H9 (cell line): Measurements from ENCODE around the gene MCU. TPM values are rescaled to one million over a fixed set of nuclear protein-coding genes. Genes with fewer than 3 reads are reported as not detected.

Experiments
- DNase-seq: peaks from one replicate; pipeline ENCODE4 v3.0.0-alpha.2; 2017
- H2AFZ ChIP-seq: one replicate; pipeline ENCODE4 v1.6.1; 2013; ENCODE audit warnings: mild to moderate bottlenecking, low read length, control low read depth, moderate library complexity
- H2AK5ac ChIP-seq: 2 replicates; pipeline ENCODE4 v1.6.1; 2013; ENCODE audit warnings: low read length, control low read depth, mixed read lengths; ENCODE audit not compliant: insufficient read length
- H2BK120ac ChIP-seq: one replicate; pipeline ENCODE4 v1.6.1; 2013; ENCODE audit warnings: low read depth, mild to moderate bottlenecking, low read length, control low read depth, inconsistent platforms; ENCODE audit not compliant: poor library complexity, severe bottlenecking
- H2BK12ac ChIP-seq: 2 replicates; pipeline ENCODE4 v1.6.1; 2013; ENCODE audit warnings: low read length, control low read depth, mixed read lengths, low read depth; ENCODE audit not compliant: insufficient read length
- H2BK15ac ChIP-seq: 2 replicates; pipeline ENCODE4 v1.6.1; 2013; ENCODE audit warnings: low read depth, low read length, control low read depth
- H2BK20ac ChIP-seq: one replicate; pipeline ENCODE4 v1.6.1; 2013; ENCODE audit warnings: low read depth, mild to moderate bottlenecking, low read length, control low read depth, inconsistent platforms; ENCODE audit not compliant: poor library complexity, severe bottlenecking
- H2BK5ac ChIP-seq: 2 replicates; pipeline ENCODE4 v1.6.1; 2013; ENCODE audit warnings: low read length, control low read depth, mixed read lengths; ENCODE audit not compliant: insufficient read length
- H3K14ac ChIP-seq: 2 replicates; pipeline ENCODE4 v1.6.1; 2013; ENCODE audit warnings: low read length, control low read depth; ENCODE audit not compliant: insufficient read depth
- H3K18ac ChIP-seq: 2 replicates; pipeline ENCODE4 v1.6.1; 2013; ENCODE audit warnings: low read depth, mild to moderate bottlenecking, mixed read lengths, low read length, control low read depth; ENCODE audit not compliant: insufficient read length
- H3K23ac ChIP-seq: 2 replicates; pipeline ENCODE4 v1.6.1; 2013; ENCODE audit warnings: low read length, control low read depth, mixed read lengths, low read depth; ENCODE audit not compliant: insufficient read length
- H3K23me2 ChIP-seq: 2 replicates; pipeline ENCODE4 v1.6.1; 2013; ENCODE audit warnings: low read depth, mild to moderate bottlenecking, mixed read lengths, low read length, control low read depth; ENCODE audit not compliant: insufficient read length, poor library complexity, severe bottlenecking
- H3K27ac ChIP-seq: 2 replicates; pipeline ENCODE4 v1.5.1; 2013; ENCODE audit warnings: low read length, control low read depth, mixed read lengths, low read depth; ENCODE audit not compliant: insufficient read length
- H3K27me3 ChIP-seq: 2 replicates; pipeline ENCODE4 v1.6.1; 2013; ENCODE audit warnings: low read length, control low read depth, inconsistent platforms; ENCODE audit not compliant: insufficient read depth
- H3K4ac ChIP-seq: 2 replicates; pipeline ENCODE4 v1.6.1; 2013; ENCODE audit warnings: low read depth, mild to moderate bottlenecking, control low read depth, inconsistent platforms, low read length, moderate library complexity
- H3K4me1 ChIP-seq: 2 replicates; pipeline ENCODE4 v1.6.1; 2013; ENCODE audit warnings: low read length, control low read depth, inconsistent platforms; ENCODE audit not compliant: insufficient read depth
- H3K4me2 ChIP-seq: 2 replicates; pipeline ENCODE4 v1.6.1; 2013; ENCODE audit warnings: low read length, control low read depth, mixed read lengths; ENCODE audit not compliant: insufficient read length, insufficient read depth
- H3K56ac ChIP-seq: 2 replicates; pipeline ENCODE4 v1.6.1; 2013; ENCODE audit warnings: low read depth, mild to moderate bottlenecking, mixed read lengths, low read length, control low read depth; ENCODE audit not compliant: insufficient read length
- H3K79me1 ChIP-seq: 2 replicates; pipeline ENCODE4 v1.6.1; 2013; ENCODE audit warnings: low read depth, mild to moderate bottlenecking, moderate library complexity, low read length, control low read depth, inconsistent platforms; ENCODE audit not compliant: insufficient read depth, poor library complexity, severe bottlenecking
- H3K79me2 ChIP-seq: 2 replicates; pipeline ENCODE4 v1.6.1; 2013; ENCODE audit warnings: low read length, control low read depth, inconsistent platforms; ENCODE audit not compliant: insufficient read depth
- H3K9ac ChIP-seq: 2 replicates; pipeline ENCODE4 v1.6.1; 2013; ENCODE audit warnings: low read length, control low read depth, mixed read lengths; ENCODE audit not compliant: insufficient read length; ENCODE audit errors: extremely low read depth
- H3K9me3 ChIP-seq: one replicate; pipeline ENCODE4 v1.6.1; 2013; ENCODE audit warnings: low read depth, low read length, inconsistent platforms; ENCODE audit not compliant: control insufficient read depth
- H3T11ph ChIP-seq: one replicate; pipeline ENCODE4 v1.6.1; 2013; ENCODE audit warnings: mild to moderate bottlenecking, low read length, control low read depth, inconsistent platforms
- H4K20me1 ChIP-seq: one replicate; pipeline ENCODE4 v1.6.1; 2013; ENCODE audit not compliant: control insufficient read depth, insufficient read length, insufficient read depth
- H4K5ac ChIP-seq: 2 replicates; pipeline ENCODE4 v1.6.1; 2013; ENCODE audit warnings: low read depth, mild to moderate bottlenecking, mixed read lengths, low read length, control low read depth; ENCODE audit not compliant: insufficient read length
- H4K8ac ChIP-seq: replicated peaks from 2 replicates; pipeline ENCODE4 v1.6.1; 2013; ENCODE audit warnings: low read length, control low read depth, mixed read lengths, low read depth; ENCODE audit not compliant: insufficient read length
- H4K91ac ChIP-seq: 2 replicates; pipeline ENCODE4 v1.6.1; 2013; ENCODE audit warnings: low read depth, mild to moderate bottlenecking, moderate library complexity, mixed read lengths, low read length, control low read depth; ENCODE audit not compliant: insufficient read length
- H3K27ac Mint-ChIP-seq, 3 experiments: 2 replicates in 2 of 3; 3 replicates in 1 of 3; pipeline ENCODE4 v1.8.0; 2020 to 2021; ENCODE audit warnings: mixed read lengths in 3 of 3, mild to moderate bottlenecking in 1 of 3, moderate library complexity in 1 of 3
- H3K27me3 Mint-ChIP-seq: 2 replicates; pipeline ENCODE4 v1.8.0; 2021; ENCODE audit warnings: low read depth, mild to moderate bottlenecking, moderate library complexity, mixed read lengths
- H3K36me3 Mint-ChIP-seq, 3 experiments: 2 replicates in 2 of 3; 3 replicates in 1 of 3; pipeline ENCODE4 v1.8.0; 2020 to 2021; ENCODE audit warnings: low read depth in 3 of 3, mixed read lengths in 3 of 3; ENCODE audit not compliant: insufficient read depth in 1 of 3
- H3K4me1 Mint-ChIP-seq, 2 experiments: 2 replicates each; pipeline ENCODE4 v1.8.0; 2020; ENCODE audit warnings: mixed read lengths in 2 of 2
- H3K4me3 Mint-ChIP-seq, 2 experiments: 2 replicates in 1 of 2; 3 replicates in 1 of 2; pipeline ENCODE4 v1.8.0; 2020 to 2021; ENCODE audit warnings: mild to moderate bottlenecking in 2 of 2, mixed read lengths in 2 of 2, moderate library complexity in 1 of 2
- H3K9me3 Mint-ChIP-seq, 2 experiments: 2 replicates in 1 of 2; 3 replicates in 1 of 2; pipeline ENCODE4 v1.8.0; 2020; ENCODE audit warnings: mild to moderate bottlenecking in 2 of 2, mixed read lengths in 2 of 2, moderate library complexity in 1 of 2
- WGBS: extraction: QIAGEN DNeasy Blood & Tissue Kit; methylation state at CpG from one replicate; pipeline ENCODE4 v1.1.7; 2013; ENCODE audit warnings: missing lambda C conversion rate, low lambda C conversion rate, mixed read lengths; ENCODE audit not compliant: insufficient read length; ENCODE audit errors: extremely low coverage; 5-methylcytosine and 5-hydroxymethylcytosine counted together
- total RNA-seq: library from RNA; stranded (reverse); gene quantifications from 2 replicates; pipeline ENCODE4 v1.2.1, GENCODE V29; 2021
- TF ChIP-seq, protein P1 (sequence below): fragments of 200-600 bp; sonication (generic); conservative IDR thresholded peaks from 3 replicates; pipeline ENCODE4 v1.8.0; 2021; ENCODE audit warnings: antibody characterized with exemption, mild to moderate bottlenecking

Gene MCU
- total RNA-seq, 1 experiment from 2014 or later: 36.6 TPM

DNA sequence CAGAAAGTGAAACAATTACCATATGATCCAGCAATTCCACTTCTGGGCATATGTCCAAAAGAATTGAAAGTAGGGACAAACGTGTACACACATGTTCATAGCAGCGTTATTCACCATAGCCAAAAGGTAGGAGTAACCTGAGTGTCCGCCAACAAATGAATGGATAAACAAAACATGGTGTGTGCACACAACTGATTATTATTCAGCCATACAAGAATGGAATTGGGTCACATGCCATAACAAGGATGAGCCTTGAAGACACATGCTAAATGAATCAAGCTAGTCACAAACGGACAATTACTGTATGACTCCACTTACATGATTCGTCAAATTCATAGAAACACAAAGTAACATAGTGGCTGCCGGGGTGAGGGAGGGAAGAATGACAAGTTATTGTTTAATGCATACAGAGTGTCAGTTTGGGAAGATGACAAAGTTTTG lies 197.5 kb downstream of the MCU start:
- H3K27ac ChIP-seq: no peak overlapping the region
- TF ChIP-seq, protein P1, sequence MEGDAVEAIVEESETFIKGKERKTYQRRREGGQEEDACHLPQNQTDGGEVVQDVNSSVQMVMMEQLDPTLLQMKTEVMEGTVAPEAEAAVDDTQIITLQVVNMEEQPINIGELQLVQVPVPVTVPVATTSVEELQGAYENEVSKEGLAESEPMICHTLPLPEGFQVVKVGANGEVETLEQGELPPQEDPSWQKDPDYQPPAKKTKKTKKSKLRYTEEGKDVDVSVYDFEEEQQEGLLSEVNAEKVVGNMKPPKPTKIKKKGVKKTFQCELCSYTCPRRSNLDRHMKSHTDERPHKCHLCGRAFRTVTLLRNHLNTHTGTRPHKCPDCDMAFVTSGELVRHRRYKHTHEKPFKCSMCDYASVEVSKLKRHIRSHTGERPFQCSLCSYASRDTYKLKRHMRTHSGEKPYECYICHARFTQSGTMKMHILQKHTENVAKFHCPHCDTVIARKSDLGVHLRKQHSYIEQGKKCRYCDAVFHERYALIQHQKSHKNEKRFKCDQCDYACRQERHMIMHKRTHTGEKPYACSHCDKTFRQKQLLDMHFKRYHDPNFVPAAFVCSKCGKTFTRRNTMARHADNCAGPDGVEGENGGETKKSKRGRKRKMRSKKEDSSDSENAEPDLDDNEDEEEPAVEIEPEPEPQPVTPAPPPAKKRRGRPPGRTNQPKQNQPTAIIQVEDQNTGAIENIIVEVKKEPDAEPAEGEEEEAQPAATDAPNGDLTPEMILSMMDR: no peak
- Mint-ChIP-seq H3K27me3 (no peaks in the 10 kb centered on the region; the same call in 1 of the 2 replicates), H3K9me3 (no peaks in the 10 kb centered on the region), H3K27ac (no peak overlapping the region), H3K4me1 (peaks cover 35 to 38% of the 10 kb centered on the region in 2 experiments), H3K36me3 (peaks cover 11 to 31% (median 16%) of the 10 kb centered on the region in 3 experiments), H3K4me3 (no peak overlapping the region)
- H3K4ac ChIP-seq: no peak overlapping the region
- no peak overlapping the region for H4K91ac ChIP-seq
- no peak overlapping the region for H3K4me2 ChIP-seq
- H2AK5ac ChIP-seq: no peak overlapping the region
- peaks cover 12% of the 10 kb centered on the region; the same call in 1 of the 2 replicates for H3K4me1 ChIP-seq
- no peak overlapping the region for H2BK15ac ChIP-seq
- no peak overlapping the region for H3K14ac ChIP-seq
- H4K8ac ChIP-seq: no peak overlapping the region
- H2BK20ac ChIP-seq: no peak overlapping the region
- H3T11ph ChIP-seq: no peak overlapping the region
- DNase-seq: no peak
- H2AFZ ChIP-seq: no peak overlapping the region
- no peaks in the 10 kb centered on the region for H4K20me1 ChIP-seq
- no peak overlapping the region for H2BK12ac ChIP-seq
- no CpG with 5 or more reads among the region's 6 CpGs for WGBS
- no peaks in the 10 kb centered on the region for H3K79me2 ChIP-seq
- H3K23me2 ChIP-seq: no peaks in the 10 kb centered on the region
- no peak overlapping the region for H2BK120ac ChIP-seq
- no peak overlapping the region for H3K56ac ChIP-seq
- no peak overlapping the region for H2BK5ac ChIP-seq
- H3K18ac ChIP-seq: no peak overlapping the region
- no peaks in the 10 kb centered on the region for H3K27me3 ChIP-seq
- H3K9me3 ChIP-seq: no peaks in the 10 kb centered on the region
- H4K5ac ChIP-seq: no peak overlapping the region
- no peak overlapping the region for H3K23ac ChIP-seq
- no peaks in the 10 kb centered on the region for H3K79me1 ChIP-seq
- H3K9ac ChIP-seq: no peak overlapping the region
